Choroid plexus epithelial cell (primary cell): ENCODE results near the gene PITX2.

Experiments
- DNase-seq: peaks from one replicate; pipeline ENCODE4 v3.0.0-alpha.2; 2010; ENCODE audit warnings: low read depth
- H3K4me3 ChIP-seq: 2 replicates; pipeline ENCODE4 v1.5.1; 2011; ENCODE audit warnings: low read depth, mild to moderate bottlenecking, control low read depth, low read length, moderate library complexity
- TF ChIP-seq, protein P1 (sequence below): conservative IDR thresholded peaks from 2 replicates; pipeline ENCODE4 v1.5.1; 2011; ENCODE audit warnings: low read depth, mild to moderate bottlenecking, control low read depth, inconsistent platforms, low read length, moderate library complexity

PITX2 gene

DNA sequence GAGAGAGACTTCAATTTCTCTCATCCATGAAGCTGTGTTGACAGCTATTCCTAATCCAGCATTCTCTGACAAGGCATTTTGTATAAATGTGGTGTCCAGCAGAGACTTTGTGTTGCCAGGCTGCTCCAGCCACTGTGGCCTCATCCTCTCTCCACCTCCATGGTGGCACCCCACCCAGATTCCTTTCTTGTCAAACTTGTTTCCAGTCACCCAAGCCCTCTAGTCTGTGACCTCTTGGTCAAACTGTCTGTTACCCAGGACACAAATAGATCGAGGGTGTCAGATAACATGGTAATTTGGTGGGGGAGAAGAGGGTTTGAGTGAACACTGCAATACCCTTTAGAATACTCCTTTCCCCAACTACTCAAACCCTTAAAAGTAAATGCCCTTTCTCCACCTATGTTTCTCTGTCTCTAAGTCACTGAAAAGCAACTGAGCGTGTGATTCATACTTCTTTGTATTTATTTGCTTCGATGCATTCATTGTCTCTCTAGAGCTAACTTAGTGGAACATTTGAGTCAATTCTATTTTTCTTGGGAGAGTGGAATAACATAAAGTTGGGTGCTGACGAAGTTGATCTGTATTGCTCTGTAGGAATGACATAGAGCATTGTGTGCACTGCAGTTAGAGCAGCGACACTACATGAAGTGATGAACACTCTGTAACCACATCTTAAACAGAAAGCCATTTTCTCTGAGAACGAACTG lies 13.7 kb downstream of the PITX2 start:
- no peak for DNase-seq
- no peak overlapping the region for H3K4me3 ChIP-seq
- TF ChIP-seq, protein P1, sequence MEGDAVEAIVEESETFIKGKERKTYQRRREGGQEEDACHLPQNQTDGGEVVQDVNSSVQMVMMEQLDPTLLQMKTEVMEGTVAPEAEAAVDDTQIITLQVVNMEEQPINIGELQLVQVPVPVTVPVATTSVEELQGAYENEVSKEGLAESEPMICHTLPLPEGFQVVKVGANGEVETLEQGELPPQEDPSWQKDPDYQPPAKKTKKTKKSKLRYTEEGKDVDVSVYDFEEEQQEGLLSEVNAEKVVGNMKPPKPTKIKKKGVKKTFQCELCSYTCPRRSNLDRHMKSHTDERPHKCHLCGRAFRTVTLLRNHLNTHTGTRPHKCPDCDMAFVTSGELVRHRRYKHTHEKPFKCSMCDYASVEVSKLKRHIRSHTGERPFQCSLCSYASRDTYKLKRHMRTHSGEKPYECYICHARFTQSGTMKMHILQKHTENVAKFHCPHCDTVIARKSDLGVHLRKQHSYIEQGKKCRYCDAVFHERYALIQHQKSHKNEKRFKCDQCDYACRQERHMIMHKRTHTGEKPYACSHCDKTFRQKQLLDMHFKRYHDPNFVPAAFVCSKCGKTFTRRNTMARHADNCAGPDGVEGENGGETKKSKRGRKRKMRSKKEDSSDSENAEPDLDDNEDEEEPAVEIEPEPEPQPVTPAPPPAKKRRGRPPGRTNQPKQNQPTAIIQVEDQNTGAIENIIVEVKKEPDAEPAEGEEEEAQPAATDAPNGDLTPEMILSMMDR = no peak

DNA sequence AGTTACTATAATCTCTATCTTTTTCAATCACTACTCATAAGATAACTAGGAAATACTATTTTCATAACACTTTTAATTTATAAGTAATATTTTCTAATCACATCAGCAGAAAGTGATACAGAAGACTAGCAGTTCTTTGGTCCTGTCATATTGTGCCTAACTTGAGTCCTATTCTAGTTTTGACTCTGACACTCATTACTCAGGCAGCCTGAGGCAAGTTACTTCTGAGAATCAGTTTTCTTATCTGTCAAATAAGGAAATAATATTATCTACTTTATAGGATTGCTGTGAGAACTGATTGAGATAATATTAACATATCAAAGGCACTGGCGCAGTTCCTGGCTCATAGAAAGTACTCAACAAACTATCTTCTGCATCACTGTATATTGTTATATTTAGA lies 17.8 kb downstream of the PITX2 start:
- DNase-seq = no peak
- TF ChIP-seq, protein P1 = no peak
- H3K4me3 ChIP-seq = no peak overlapping the region

DNA sequence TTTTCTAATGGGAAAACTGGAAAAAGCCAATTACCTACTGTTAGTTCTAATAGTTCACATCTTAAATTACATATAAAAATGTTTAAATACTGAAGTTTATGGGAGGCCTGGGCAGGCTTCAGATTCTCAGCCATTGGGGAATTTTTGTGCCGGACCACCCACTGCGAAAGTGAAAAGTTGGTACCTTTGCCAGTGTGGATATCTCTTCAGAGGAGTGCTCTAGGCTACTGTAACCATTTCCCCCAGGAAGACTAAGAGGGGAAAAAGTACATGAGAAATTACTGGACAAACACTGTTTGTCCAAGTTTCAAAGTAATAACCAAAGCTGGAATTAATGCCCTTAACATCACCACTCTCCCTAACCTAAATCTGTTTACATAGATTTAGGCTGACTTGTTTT lies 20.8 kb downstream of the PITX2 start:
- no peak overlapping the region for H3K4me3 ChIP-seq
- TF ChIP-seq, protein P1 = no peak
- DNase-seq = no peak

DNA sequence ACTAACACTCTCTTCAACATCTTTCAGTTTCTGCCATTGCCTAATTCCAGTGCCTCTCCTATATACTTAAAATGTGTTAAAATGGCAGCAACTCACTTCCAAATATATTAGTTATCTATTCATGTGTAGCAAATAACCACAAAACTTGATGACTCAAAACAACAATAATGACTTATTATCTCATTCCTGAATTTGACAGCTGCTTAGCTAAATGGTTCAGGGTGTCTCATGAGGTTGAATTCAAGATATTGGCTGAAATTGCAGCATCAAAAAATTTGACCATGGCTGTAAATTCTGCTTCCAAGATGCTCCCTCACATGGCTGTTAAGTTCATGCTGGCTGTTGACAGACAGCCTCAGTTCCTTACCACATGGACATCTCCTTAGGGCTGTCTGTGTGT lies 25.3 kb downstream of the PITX2 start:
- TF ChIP-seq, protein P1 = no peak
- H3K4me3 ChIP-seq = no peak overlapping the region
- no peak for DNase-seq

DNA sequence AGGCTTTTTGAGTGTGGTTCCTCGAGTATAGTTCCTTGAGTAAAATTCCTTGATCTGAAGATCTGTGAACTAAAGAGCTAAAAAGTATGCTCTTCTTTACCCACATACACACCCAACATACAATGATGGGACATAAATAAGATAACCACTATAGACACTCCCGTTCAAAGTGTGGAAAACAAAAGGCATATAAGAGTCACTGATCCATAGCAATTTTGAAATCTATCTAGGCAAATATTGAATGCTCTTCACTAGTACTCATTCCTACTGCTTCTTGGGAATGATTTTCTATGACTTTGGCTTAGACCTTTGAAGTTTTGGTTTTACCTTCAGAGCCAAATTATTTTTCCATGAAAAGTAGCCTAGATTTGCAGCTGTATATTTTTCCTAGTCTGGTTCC lies 26.4 kb downstream of the PITX2 start:
- no peak for DNase-seq
- TF ChIP-seq, protein P1 = no peak
- no peak overlapping the region for H3K4me3 ChIP-seq

DNA sequence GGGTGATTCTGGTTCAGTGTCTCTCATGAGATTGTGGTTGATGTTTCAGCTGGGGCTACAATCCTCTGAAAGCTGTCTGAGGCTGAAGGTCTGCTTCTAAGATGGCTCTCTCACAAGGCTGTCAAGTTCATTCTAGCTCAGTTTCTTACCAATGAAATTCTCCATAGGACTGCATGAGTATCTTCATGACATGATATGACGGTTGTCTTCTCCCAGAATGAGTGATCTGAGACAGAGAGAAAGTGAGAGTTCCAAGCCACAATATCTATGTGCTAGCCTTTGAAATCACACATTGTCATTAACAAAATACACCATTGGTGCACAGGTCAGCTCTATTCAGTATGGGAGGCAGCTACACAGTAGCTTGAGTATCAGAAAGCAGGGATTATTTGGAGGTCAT lies 27.3 kb downstream of the PITX2 start:
- H3K4me3 ChIP-seq = no peak overlapping the region
- DNase-seq = no peak
- TF ChIP-seq, protein P1 = no peak

DNA sequence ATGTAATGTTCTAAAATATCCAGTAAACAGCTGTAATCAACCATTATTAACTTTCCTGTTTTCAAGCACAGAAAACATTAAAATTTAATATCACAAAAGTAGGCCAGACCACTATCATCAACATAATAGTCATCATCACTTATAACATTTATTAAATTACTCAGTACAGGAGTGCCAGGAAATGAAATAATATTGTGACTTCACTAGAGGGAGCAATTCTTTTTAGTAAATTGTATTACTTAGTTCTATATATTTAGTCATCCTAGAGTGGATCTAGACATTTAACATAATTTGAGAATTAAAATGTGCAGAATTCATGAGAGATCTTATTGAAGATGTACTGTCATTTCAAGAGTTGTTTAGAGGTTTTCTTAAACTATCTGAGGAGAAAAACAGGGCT lies 33.6 kb downstream of the PITX2 start:
- peak; percentile 36 for DNase-seq
- TF ChIP-seq, protein P1 = peak; percentile 43
- H3K4me3 ChIP-seq = no peak overlapping the region
